ENCODE data around the gene RPH3AL. TPM values are rescaled to one million over a fixed set of nuclear protein-coding genes. Genes with fewer than 3 reads are reported as not detected.

The RPH3AL gene
- polyA plus RNA-seq, 1 donor from 2014 or later = 0.87 TPM

DNA sequence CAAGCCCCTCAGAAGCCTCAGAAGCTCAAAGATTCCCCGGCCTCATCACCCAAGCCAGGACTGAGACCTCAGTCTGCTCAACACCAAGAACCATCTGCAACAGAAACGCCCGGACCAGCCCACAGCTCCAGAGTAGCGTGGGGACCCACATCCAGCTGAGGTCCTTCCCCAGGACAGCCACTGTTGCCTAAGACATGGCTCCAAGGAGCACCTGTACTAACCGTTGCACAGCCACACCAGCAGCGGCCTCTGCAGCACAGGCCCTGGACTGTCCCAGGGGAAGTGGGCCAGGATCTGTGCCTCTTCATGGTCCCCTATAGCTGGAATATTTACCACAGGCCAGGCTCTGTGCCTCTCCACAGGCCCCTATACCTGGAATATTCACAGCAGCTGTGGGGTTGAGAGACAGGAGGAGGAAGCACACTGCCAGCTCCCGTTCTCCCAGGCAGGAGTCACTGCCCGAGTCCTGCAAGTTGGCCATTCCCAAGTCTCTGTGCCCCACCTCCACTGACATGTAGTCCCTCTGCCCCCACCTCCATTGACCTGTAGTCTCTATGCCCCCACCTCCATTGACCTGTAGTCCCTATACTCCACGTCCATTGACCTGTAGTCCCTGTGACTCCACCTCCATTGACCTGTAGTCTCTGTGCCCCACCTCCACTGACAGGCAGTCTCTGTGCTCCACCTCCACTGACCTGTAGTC lies 38.5 kb downstream of the RPH3AL start:
- Histone ChIP-seq H3K9me2 (ENCODE audit: insufficient read depth, low read length) (no peaks in the 10 kb centered on the region), H3K79me2 (replicated peaks; ENCODE audit: insufficient read depth, low read length) (no peaks in the 10 kb centered on the region), H2AFZ (ENCODE audit: low read depth, low read length) (no peak overlapping the region), H3F3A (ENCODE audit: insufficient read depth, low read length, poor library complexity, severe bottlenecking) (no peaks in the 10 kb centered on the region), H4K20me1 (ENCODE audit: insufficient read depth) (no peaks in the 10 kb centered on the region), H3K9me3 (ENCODE audit: low read length) (no peaks in the 10 kb centered on the region), H3K27ac (ENCODE audit: low read length) (no peak overlapping the region), H3K4me3 (ENCODE audit: low read length) (no peak overlapping the region), H3K4me2 (ENCODE audit: low read length) (no peak overlapping the region), H3K9ac (ENCODE audit: low read length) (no peak overlapping the region), H3K36me3 (ENCODE audit: insufficient read depth, low read length) (no peaks in the 10 kb centered on the region), H3K27me3 (ENCODE audit: insufficient read depth, low read depth, low read length) (no peaks in the 10 kb centered on the region)
- TF ChIP-seq EP300 (conservative IDR thresholded peaks at IDR 0.05; ENCODE audit: poor library complexity, severe bottlenecking) (no peak), POLR2AphosphoS5 (IDR thresholded peaks at IDR 0.05) (no peak), TAF1 (IDR thresholded peaks at IDR 0.05; ENCODE audit: low read depth) (no peak), EZH2 (IDR thresholded peaks at IDR 0.05; ENCODE audit: borderline replicate concordance, insufficient read depth, low read length, poor library complexity, severe bottlenecking) (no peak)

DNA sequence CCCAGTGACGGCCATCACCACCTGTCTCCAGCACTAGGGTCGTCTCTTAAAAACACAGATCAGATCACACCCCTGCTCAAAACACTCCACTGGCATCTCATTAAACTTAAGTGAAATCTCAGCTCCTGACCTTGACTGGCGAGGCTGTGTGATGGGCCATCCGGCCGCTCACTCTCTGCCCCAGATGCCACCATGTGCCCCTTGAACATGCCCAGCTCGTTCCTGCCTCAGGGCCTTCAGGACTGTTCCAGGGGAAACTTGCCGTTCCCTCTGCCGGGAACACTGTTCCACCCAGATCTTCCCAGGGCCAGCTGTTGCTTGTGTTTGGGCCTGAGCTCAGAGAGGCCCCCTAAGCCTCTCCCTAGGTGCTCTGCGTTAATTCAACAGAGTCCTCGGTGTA lies 39.4 kb downstream of the RPH3AL start:
- Histone ChIP-seq H3K9me2 (ENCODE audit: insufficient read depth, low read length) (no peaks in the 10 kb centered on the region), H3K4me2 (ENCODE audit: low read length) (no peak overlapping the region), H4K20me1 (ENCODE audit: insufficient read depth) (no peaks in the 10 kb centered on the region)

DNA sequence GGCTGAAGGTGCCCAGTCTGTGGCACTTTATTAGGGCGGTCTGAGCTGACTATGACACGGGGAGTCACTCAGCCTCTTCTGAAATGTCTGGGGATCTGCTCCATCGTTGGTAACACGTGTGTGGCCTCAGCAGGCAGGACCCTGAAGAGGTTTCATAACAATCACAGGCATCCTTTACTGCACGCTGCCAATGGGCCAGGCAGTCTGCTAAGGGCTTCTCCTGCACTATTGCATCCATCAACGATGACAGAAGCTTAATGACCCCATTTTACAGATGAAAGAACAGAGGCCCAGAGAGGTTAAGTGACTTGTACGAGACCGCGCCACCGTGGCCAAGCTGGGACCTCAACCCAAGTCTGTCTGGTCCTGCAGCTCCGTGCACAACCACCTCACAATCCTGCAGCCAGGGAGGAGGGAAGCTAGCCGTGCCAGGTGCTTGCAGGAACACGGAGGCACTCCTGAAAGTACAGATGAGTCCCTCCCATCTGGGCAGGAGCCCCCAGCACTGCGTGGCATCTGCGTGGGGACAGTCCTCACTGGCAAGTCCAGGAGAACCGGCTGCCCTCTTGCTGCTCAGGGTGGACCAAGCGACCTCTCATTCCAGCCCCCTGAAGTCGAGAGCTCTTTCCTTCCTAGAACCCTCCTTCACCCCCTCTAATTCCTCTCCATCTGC lies 40.0 kb downstream of the RPH3AL start:
- H3K36me3 ChIP-seq (ENCODE audit: insufficient read depth, low read length) = no peaks in the 10 kb centered on the region
- H2AFZ ChIP-seq (ENCODE audit: low read depth, low read length) = no peak overlapping the region
- no peaks in the 10 kb centered on the region for H4K20me1 ChIP-seq (ENCODE audit: insufficient read depth)
- H3K9me3 ChIP-seq (ENCODE audit: low read length) = no peaks in the 10 kb centered on the region
- no peaks in the 10 kb centered on the region for H3K9me2 ChIP-seq (ENCODE audit: insufficient read depth, low read length)
- TF ChIP-seq, protein P1, sequence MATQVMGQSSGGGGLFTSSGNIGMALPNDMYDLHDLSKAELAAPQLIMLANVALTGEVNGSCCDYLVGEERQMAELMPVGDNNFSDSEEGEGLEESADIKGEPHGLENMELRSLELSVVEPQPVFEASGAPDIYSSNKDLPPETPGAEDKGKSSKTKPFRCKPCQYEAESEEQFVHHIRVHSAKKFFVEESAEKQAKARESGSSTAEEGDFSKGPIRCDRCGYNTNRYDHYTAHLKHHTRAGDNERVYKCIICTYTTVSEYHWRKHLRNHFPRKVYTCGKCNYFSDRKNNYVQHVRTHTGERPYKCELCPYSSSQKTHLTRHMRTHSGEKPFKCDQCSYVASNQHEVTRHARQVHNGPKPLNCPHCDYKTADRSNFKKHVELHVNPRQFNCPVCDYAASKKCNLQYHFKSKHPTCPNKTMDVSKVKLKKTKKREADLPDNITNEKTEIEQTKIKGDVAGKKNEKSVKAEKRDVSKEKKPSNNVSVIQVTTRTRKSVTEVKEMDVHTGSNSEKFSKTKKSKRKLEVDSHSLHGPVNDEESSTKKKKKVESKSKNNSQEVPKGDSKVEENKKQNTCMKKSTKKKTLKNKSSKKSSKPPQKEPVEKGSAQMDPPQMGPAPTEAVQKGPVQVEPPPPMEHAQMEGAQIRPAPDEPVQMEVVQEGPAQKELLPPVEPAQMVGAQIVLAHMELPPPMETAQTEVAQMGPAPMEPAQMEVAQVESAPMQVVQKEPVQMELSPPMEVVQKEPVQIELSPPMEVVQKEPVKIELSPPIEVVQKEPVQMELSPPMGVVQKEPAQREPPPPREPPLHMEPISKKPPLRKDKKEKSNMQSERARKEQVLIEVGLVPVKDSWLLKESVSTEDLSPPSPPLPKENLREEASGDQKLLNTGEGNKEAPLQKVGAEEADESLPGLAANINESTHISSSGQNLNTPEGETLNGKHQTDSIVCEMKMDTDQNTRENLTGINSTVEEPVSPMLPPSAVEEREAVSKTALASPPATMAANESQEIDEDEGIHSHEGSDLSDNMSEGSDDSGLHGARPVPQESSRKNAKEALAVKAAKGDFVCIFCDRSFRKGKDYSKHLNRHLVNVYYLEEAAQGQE (IDR thresholded peaks at IDR 0.05; ENCODE audit: borderline replicate concordance) = no peak
- TF ChIP-seq, protein P2, sequence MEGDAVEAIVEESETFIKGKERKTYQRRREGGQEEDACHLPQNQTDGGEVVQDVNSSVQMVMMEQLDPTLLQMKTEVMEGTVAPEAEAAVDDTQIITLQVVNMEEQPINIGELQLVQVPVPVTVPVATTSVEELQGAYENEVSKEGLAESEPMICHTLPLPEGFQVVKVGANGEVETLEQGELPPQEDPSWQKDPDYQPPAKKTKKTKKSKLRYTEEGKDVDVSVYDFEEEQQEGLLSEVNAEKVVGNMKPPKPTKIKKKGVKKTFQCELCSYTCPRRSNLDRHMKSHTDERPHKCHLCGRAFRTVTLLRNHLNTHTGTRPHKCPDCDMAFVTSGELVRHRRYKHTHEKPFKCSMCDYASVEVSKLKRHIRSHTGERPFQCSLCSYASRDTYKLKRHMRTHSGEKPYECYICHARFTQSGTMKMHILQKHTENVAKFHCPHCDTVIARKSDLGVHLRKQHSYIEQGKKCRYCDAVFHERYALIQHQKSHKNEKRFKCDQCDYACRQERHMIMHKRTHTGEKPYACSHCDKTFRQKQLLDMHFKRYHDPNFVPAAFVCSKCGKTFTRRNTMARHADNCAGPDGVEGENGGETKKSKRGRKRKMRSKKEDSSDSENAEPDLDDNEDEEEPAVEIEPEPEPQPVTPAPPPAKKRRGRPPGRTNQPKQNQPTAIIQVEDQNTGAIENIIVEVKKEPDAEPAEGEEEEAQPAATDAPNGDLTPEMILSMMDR (IDR thresholded peaks at IDR 0.05; ENCODE audit: poor library complexity, severe bottlenecking) = no peak
- no peak for TF ChIP-seq SMC3 (conservative IDR thresholded peaks at IDR 0.05; ENCODE audit: poor library complexity)
- no peak for TF ChIP-seq RAD21 (conservative IDR thresholded peaks at IDR 0.05)
- no peak for TF ChIP-seq EZH2 (IDR thresholded peaks at IDR 0.05; ENCODE audit: borderline replicate concordance, insufficient read depth, low read length, poor library complexity, severe bottlenecking)
- TF ChIP-seq POLR2AphosphoS5 (IDR thresholded peaks at IDR 0.05) = no peak
- TF ChIP-seq MXI1 (conservative IDR thresholded peaks at IDR 0.05; ENCODE audit: poor library complexity, severe bottlenecking) = no peak
- no peak for TF ChIP-seq TAF1 (IDR thresholded peaks at IDR 0.05; ENCODE audit: low read depth)
- no peak for TF ChIP-seq EP300 (conservative IDR thresholded peaks at IDR 0.05; ENCODE audit: poor library complexity, severe bottlenecking)
- H3K27me3 ChIP-seq (ENCODE audit: insufficient read depth, low read depth, low read length) = no peaks in the 10 kb centered on the region
- no peak overlapping the region for H3K9ac ChIP-seq (ENCODE audit: low read length)
- no peaks in the 10 kb centered on the region for H3K79me2 ChIP-seq (replicated peaks; ENCODE audit: insufficient read depth, low read length)
- no peak overlapping the region for H3K4me2 ChIP-seq (ENCODE audit: low read length)
- no peak overlapping the region for H3K4me3 ChIP-seq (ENCODE audit: low read length)
- no peaks in the 10 kb centered on the region for H3F3A ChIP-seq (ENCODE audit: insufficient read depth, low read length, poor library complexity, severe bottlenecking)
- H3K27ac ChIP-seq (ENCODE audit: low read length) = no peak overlapping the region

More for the DNA sequence above, 39.4 kb downstream of the RPH3AL start:
- Histone ChIP-seq H3K27ac (ENCODE audit: low read length) (no peak overlapping the region), H3K9ac (ENCODE audit: low read length) (no peak overlapping the region), H3K27me3 (ENCODE audit: insufficient read depth, low read depth, low read length) (no peaks in the 10 kb centered on the region), H3K4me3 (ENCODE audit: low read length) (no peak overlapping the region), H2AFZ (ENCODE audit: low read depth, low read length) (no peak overlapping the region), H3K79me2 (replicated peaks; ENCODE audit: insufficient read depth, low read length) (no peaks in the 10 kb centered on the region), H3F3A (ENCODE audit: insufficient read depth, low read length, poor library complexity, severe bottlenecking) (no peaks in the 10 kb centered on the region), H3K9me3 (ENCODE audit: low read length) (no peaks in the 10 kb centered on the region), H3K36me3 (ENCODE audit: insufficient read depth, low read length) (no peaks in the 10 kb centered on the region)
- no peak for TF ChIP-seq POLR2AphosphoS5 (IDR thresholded peaks at IDR 0.05)
- TF ChIP-seq EZH2 (IDR thresholded peaks at IDR 0.05; ENCODE audit: borderline replicate concordance, insufficient read depth, low read length, poor library complexity, severe bottlenecking) = no peak
- TF ChIP-seq, protein P2 (IDR thresholded peaks at IDR 0.05; ENCODE audit: poor library complexity, severe bottlenecking) = no peak
- no peak for TF ChIP-seq SMC3 (conservative IDR thresholded peaks at IDR 0.05; ENCODE audit: poor library complexity)
- no peak for TF ChIP-seq RAD21 (conservative IDR thresholded peaks at IDR 0.05)
- TF ChIP-seq MXI1 (conservative IDR thresholded peaks at IDR 0.05; ENCODE audit: poor library complexity, severe bottlenecking) = no peak

Measured in neural cell (in vitro differentiated cells).